ENCODE data around the gene PHGDH.
"Not testable (repeated sequence)": the region's sequence is repeated elsewhere in the genome, so short reads cannot be mapped to it uniquely, and the experiment has no call there.

Gene PHGDH

GRCh38 chr1:119783354-119784185, 71.8 kb downstream of the PHGDH start:
- ATAC-seq (replicated peaks) = no peak
- H3K4me1 Mint-ChIP-seq (ENCODE audit: low read depth in 2 of 2) = peaks cover 0 to 2% of the 10 kb centered on the region in 2 donors
- no peak for DNase-seq
- no peaks in the 10 kb centered on the region for H3K36me3 Mint-ChIP-seq (ENCODE audit: insufficient read depth)
- no peak overlapping the region for H3K4me3 Mint-ChIP-seq
- no peak overlapping the region for H3K27ac Mint-ChIP-seq
- no peaks in the 10 kb centered on the region for H3K9me3 Mint-ChIP-seq
- peaks cover 5 to 34% of the 10 kb centered on the region in 2 donors for H3K27me3 Mint-ChIP-seq

- ATAC-seq (replicated peaks) = no peak
- no peak overlapping the region for H3K27ac Mint-ChIP-seq
- H3K4me3 Mint-ChIP-seq = no peak overlapping the region
- H3K36me3 Mint-ChIP-seq (ENCODE audit: insufficient read depth) = no peaks in the 10 kb centered on the region
- DNase-seq = no peak
- H3K27me3 Mint-ChIP-seq = peaks cover 5 to 34% of the 10 kb centered on the region in 2 donors
- peaks cover 0 to 2% of the 10 kb centered on the region in 2 donors for H3K4me1 Mint-ChIP-seq (ENCODE audit: low read depth in 2 of 2)
- H3K9me3 Mint-ChIP-seq = no peaks in the 10 kb centered on the region
Observed at GRCh38 chr1:119784191-119784781, 72.6 kb downstream of the PHGDH start.

- peaks cover 10 to 39% of the 10 kb centered on the region in 2 donors for H3K27me3 Mint-ChIP-seq
- ATAC-seq (replicated peaks) = not testable (repeated sequence)
Observed at GRCh38 chr1:119786046-119786445, 74.3 kb downstream of the PHGDH start.

GRCh38 chr1:119786473-119787050, 74.8 kb downstream of the PHGDH start:
- not testable (repeated sequence) for ATAC-seq (replicated peaks); DNase-seq

More at GRCh38 chr1:119786046-119786445, 74.3 kb downstream of the PHGDH start:
- H3K27ac Mint-ChIP-seq; H3K4me1 Mint-ChIP-seq (ENCODE audit: low read depth in 2 of 2); H3K36me3 Mint-ChIP-seq (ENCODE audit: insufficient read depth); H3K4me3 Mint-ChIP-seq; DNase-seq; H3K9me3 Mint-ChIP-seq: not testable (repeated sequence)

GRCh38 chr1:119787776-119788175, 76.0 kb downstream of the PHGDH start:
- H3K27me3 Mint-ChIP-seq = peaks cover 12 to 42% of the 10 kb centered on the region in 2 donors
- no peak overlapping the region for H3K4me3 Mint-ChIP-seq
- DNase-seq (no peak), ATAC-seq (replicated peaks) (no peak)
- no peak overlapping the region for H3K27ac Mint-ChIP-seq
- H3K9me3 Mint-ChIP-seq = no peaks in the 10 kb centered on the region
- no peaks in the 10 kb centered on the region for H3K36me3 Mint-ChIP-seq (ENCODE audit: insufficient read depth)
- H3K4me1 Mint-ChIP-seq (ENCODE audit: low read depth in 2 of 2) = no peaks in the 10 kb centered on the region

More at GRCh38 chr1:119786473-119787050, 74.8 kb downstream of the PHGDH start:
- H3K4me3 Mint-ChIP-seq; H3K9me3 Mint-ChIP-seq; H3K36me3 Mint-ChIP-seq (ENCODE audit: insufficient read depth); H3K4me1 Mint-ChIP-seq (ENCODE audit: low read depth in 2 of 2); H3K27ac Mint-ChIP-seq: not testable (repeated sequence)
- H3K27me3 Mint-ChIP-seq = peaks cover 12 to 45% of the 10 kb centered on the region in 2 donors

GRCh38 chr1:119790451-119791198, 78.9 kb downstream of the PHGDH start:
- ATAC-seq (replicated peaks) (no peak), DNase-seq (no peak)
- Mint-ChIP-seq H3K4me3 (no peak overlapping the region), H3K36me3 (ENCODE audit: insufficient read depth) (no peaks in the 10 kb centered on the region), H3K9me3 (no peaks in the 10 kb centered on the region), H3K4me1 (ENCODE audit: low read depth in 2 of 2) (no peaks in the 10 kb centered on the region), H3K27ac (no peak overlapping the region), H3K27me3 (peaks cover 12 to 58% of the 10 kb centered on the region in 2 donors)

- Mint-ChIP-seq H3K4me1 (ENCODE audit: low read depth in 2 of 2) (no peaks in the 10 kb centered on the region), H3K36me3 (ENCODE audit: insufficient read depth) (no peaks in the 10 kb centered on the region), H3K9me3 (no peaks in the 10 kb centered on the region), H3K4me3 (no peak overlapping the region), H3K27ac (no peak overlapping the region), H3K27me3 (peaks cover 12 to 51% of the 10 kb centered on the region in 2 donors)
- DNase-seq = no peak
- no peak for ATAC-seq (replicated peaks)
Observed at GRCh38 chr1:119791377-119791776, 79.6 kb downstream of the PHGDH start.

All from effector memory CD8-positive, alpha-beta T cell (primary cell).